Measurements from ENCODE around the gene RMI1.
A peak's percentile ranks its signal among the peaks of the same experiment; 100 is the strongest.

RMI1 gene

GRCh38 chr9:83966209-83966582 lies 14.4 kb upstream of the RMI1 start:
- peaks cover 19 to 43% of the 10 kb centered on the region in 2 experiments for H3K36me3 ChIP-seq (ENCODE audit: control insufficient read depth in 2 of 2, insufficient read depth in 1 of 2, low read length in 2 of 2)

GRCh38 chr9:83967073-83967472 lies 13.5 kb upstream of the RMI1 start:
- peaks cover 24 to 52% of the 10 kb centered on the region in 2 experiments for H3K36me3 ChIP-seq (ENCODE audit: control insufficient read depth in 2 of 2, insufficient read depth in 1 of 2, low read length in 2 of 2)
- H3K4me3 ChIP-seq (ENCODE audit: low read depth, low read length), result no peak overlapping the region
- no peak for TF ChIP-seq ZNF280C (tag by site-specific recombination; IDR thresholded peaks at IDR 0.05)
- TF ChIP-seq ZSCAN5A (tag by site-specific recombination; IDR thresholded peaks at IDR 0.05), result no peak
- no peak for TF ChIP-seq ZBTB8A (tag by site-specific recombination; IDR thresholded peaks at IDR 0.05)
- no peak for TF ChIP-seq ZBTB26 (tag by site-specific recombination; optimal IDR thresholded peaks at IDR 0.05)
- TF ChIP-seq, protein P1, sequence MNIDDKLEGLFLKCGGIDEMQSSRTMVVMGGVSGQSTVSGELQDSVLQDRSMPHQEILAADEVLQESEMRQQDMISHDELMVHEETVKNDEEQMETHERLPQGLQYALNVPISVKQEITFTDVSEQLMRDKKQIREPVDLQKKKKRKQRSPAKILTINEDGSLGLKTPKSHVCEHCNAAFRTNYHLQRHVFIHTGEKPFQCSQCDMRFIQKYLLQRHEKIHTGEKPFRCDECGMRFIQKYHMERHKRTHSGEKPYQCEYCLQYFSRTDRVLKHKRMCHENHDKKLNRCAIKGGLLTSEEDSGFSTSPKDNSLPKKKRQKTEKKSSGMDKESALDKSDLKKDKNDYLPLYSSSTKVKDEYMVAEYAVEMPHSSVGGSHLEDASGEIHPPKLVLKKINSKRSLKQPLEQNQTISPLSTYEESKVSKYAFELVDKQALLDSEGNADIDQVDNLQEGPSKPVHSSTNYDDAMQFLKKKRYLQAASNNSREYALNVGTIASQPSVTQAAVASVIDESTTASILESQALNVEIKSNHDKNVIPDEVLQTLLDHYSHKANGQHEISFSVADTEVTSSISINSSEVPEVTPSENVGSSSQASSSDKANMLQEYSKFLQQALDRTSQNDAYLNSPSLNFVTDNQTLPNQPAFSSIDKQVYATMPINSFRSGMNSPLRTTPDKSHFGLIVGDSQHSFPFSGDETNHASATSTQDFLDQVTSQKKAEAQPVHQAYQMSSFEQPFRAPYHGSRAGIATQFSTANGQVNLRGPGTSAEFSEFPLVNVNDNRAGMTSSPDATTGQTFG (tag by site-specific recombination; IDR thresholded peaks at IDR 0.05; ENCODE audit: borderline replicate concordance), result no peak
- TF ChIP-seq, protein P2, sequence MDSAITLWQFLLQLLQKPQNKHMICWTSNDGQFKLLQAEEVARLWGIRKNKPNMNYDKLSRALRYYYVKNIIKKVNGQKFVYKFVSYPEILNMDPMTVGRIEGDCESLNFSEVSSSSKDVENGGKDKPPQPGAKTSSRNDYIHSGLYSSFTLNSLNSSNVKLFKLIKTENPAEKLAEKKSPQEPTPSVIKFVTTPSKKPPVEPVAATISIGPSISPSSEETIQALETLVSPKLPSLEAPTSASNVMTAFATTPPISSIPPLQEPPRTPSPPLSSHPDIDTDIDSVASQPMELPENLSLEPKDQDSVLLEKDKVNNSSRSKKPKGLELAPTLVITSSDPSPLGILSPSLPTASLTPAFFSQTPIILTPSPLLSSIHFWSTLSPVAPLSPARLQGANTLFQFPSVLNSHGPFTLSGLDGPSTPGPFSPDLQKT (IDR thresholded peaks at IDR 0.05; ENCODE audit: borderline replicate concordance, low read depth, low read length), result no peak
- no peak for TF ChIP-seq TRIM28 (IDR thresholded peaks at IDR 0.05; ENCODE audit: borderline replicate concordance, low read length)
- no peak for TF ChIP-seq MZF1 (tag by site-specific recombination; IDR thresholded peaks at IDR 0.05; ENCODE audit: borderline replicate concordance)
- TF ChIP-seq KLF16 (tag by site-specific recombination; IDR thresholded peaks at IDR 0.05), result no peak
- TF ChIP-seq ZNF792 (tag by site-specific recombination; IDR thresholded peaks at IDR 0.05), result no peak
- TF ChIP-seq ZFHX2 (tag by site-specific recombination; conservative IDR thresholded peaks at IDR 0.05), result no peak
- TF ChIP-seq ZNF146 (tag by site-specific recombination; IDR thresholded peaks at IDR 0.05), result no peak
- no peak overlapping the region for H3K27ac ChIP-seq (ENCODE audit: extremely low read depth, low read depth, low read length)
- H3K9me3 ChIP-seq (ENCODE audit: control insufficient read depth, insufficient read depth, low read depth, low read length), result no peaks in the 10 kb centered on the region
- H3K4me1 ChIP-seq (ENCODE audit: control insufficient read depth, insufficient read depth, low read length), result no peaks in the 10 kb centered on the region
- POLR2A ChIA-PET, result interaction anchor here (1.0 to 1.4 kb wide), 2 partner anchors 13 to 22 kb away, joined by 3 to 5 read pairs; partner anchors contain the start of genes HNRNPK and RMI1
- CTCF ChIA-PET, result interaction anchor here (0.8 to 1.3 kb wide), 3 partner anchors 13 to 294 kb away, joined by 4 to 6 read pairs (median 5); partner anchors contain the start of gene HNRNPK

More at GRCh38 chr9:83966209-83966582, 14.4 kb upstream of the RMI1 start:
- POLR2A ChIA-PET, result interaction anchor here (1.0 to 5.6 kb wide), 2 partner anchors 13 to 21 kb away, joined by 3 to 57 read pairs; partner anchors contain the start of genes HNRNPK and RMI1
- no peak overlapping the region for H3K27ac ChIP-seq (ENCODE audit: extremely low read depth, low read depth, low read length)
- no peak overlapping the region for H3K4me3 ChIP-seq (ENCODE audit: low read depth, low read length)
- no peaks in the 10 kb centered on the region for H3K4me1 ChIP-seq (ENCODE audit: control insufficient read depth, insufficient read depth, low read length)
- H3K9me3 ChIP-seq (ENCODE audit: control insufficient read depth, insufficient read depth, low read depth, low read length), result no peaks in the 10 kb centered on the region
- TF ChIP-seq, protein P3, sequence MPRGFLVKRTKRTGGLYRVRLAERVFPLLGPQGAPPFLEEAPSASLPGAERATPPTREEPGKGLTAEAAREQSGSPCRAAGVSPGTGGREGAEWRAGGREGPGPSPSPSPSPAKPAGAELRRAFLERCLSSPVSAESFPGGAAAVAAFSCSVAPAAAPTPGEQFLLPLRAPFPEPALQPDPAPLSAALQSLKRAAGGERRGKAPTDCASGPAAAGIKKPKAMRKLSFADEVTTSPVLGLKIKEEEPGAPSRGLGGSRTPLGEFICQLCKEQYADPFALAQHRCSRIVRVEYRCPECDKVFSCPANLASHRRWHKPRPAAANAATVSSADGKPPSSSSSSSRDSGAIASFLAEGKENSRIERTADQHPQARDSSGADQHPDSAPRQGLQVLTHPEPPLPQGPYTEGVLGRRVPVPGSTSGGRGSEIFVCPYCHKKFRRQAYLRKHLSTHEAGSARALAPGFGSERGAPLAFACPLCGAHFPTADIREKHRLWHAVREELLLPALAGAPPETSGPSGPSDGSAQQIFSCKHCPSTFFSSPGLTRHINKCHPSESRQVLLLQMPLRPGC (tag by site-specific recombination; IDR thresholded peaks at IDR 0.05), result no peak
- TF ChIP-seq ZNF266 (tag by site-specific recombination; IDR thresholded peaks at IDR 0.05; ENCODE audit: low read depth) (no peak), GLIS2 (tag by site-specific recombination; IDR thresholded peaks at IDR 0.05) (no peak), ZNF473 (tag by site-specific recombination; IDR thresholded peaks at IDR 0.05) (no peak), ZNF600 (tag by site-specific recombination; IDR thresholded peaks at IDR 0.05) (peak; percentile 30; the same call in 1 of the 2 replicates), MZF1 (tag by site-specific recombination; IDR thresholded peaks at IDR 0.05; ENCODE audit: borderline replicate concordance) (no peak), ZNF16 (tag by site-specific recombination; IDR thresholded peaks at IDR 0.05; ENCODE audit: low read depth) (no peak), ZSCAN18 (tag by site-specific recombination; IDR thresholded peaks at IDR 0.05) (no peak)
- CTCF ChIA-PET, result interaction anchor here (0.8 kb wide), 1 partner anchor 206 kb away, joined by 5 read pairs; no protein-coding TSS in a partner anchor

Data from HEK293 (cell line).